PFSK-1 (cell line): ENCODE results near the gene LRRC27.

ENCODE experiments used
- FOXP2 ChIP-seq: optimal IDR thresholded peaks from 2 replicates; pipeline ENCODE3; 2011; ENCODE audit warnings: borderline replicate concordance, control low read depth, inconsistent platforms; ENCODE audit not compliant: insufficient read depth; ENCODE audit errors: extremely low read length, extremely low read depth
- POLR2AphosphoS5 ChIP-seq: IDR thresholded peaks from 2 replicates; pipeline ENCODE4 v1.6.1; 2012; ENCODE audit warnings: low read depth, mild to moderate bottlenecking, control low read depth, low read length, moderate library complexity
- REST ChIP-seq, 2 experiments: IDR thresholded peaks; 2 replicates each; pipeline versions ENCODE4 v1.6.1 to v1.8.0; 2011 to 2012; ENCODE audit warnings: low read depth in 2 of 2, low read length in 2 of 2, control low read depth in 1 of 2, inconsistent platforms in 1 of 2, mild to moderate bottlenecking in 1 of 2, moderate library complexity in 1 of 2; ENCODE audit not compliant: insufficient read depth in 1 of 2
- SIN3A ChIP-seq: IDR thresholded peaks from 2 replicates; pipeline ENCODE4 v1.6.1; 2012; ENCODE audit warnings: mild to moderate bottlenecking, low read length, moderate library complexity, borderline replicate concordance; ENCODE audit not compliant: insufficient read depth
- TAF1 ChIP-seq: IDR thresholded peaks from 2 replicates; pipeline ENCODE4 v1.6.1; 2012; ENCODE audit warnings: low read length, control low read depth, borderline replicate concordance; ENCODE audit not compliant: insufficient read depth

The LRRC27 gene

GRCh38 chr10:132418527-132419416 lies 86.8 kb downstream of the LRRC27 start:
- no peak for TF ChIP-seq SIN3A
- no peak for TF ChIP-seq FOXP2
- no peak for TF ChIP-seq TAF1
- no peak for TF ChIP-seq REST (IDR thresholded peaks at IDR 0.05; ENCODE audit: insufficient read depth in 1 of 2, low read depth in 2 of 2, low read length in 2 of 2)
- no peak for TF ChIP-seq POLR2AphosphoS5

GRCh38 chr10:132419538-132420468 lies 87.8 kb downstream of the LRRC27 start:
- TF ChIP-seq SIN3A (no peak), TAF1 (no peak), REST (IDR thresholded peaks at IDR 0.05; ENCODE audit: insufficient read depth in 1 of 2, low read depth in 2 of 2, low read length in 2 of 2) (no peak), POLR2AphosphoS5 (no peak), FOXP2 (no peak)

DNA sequence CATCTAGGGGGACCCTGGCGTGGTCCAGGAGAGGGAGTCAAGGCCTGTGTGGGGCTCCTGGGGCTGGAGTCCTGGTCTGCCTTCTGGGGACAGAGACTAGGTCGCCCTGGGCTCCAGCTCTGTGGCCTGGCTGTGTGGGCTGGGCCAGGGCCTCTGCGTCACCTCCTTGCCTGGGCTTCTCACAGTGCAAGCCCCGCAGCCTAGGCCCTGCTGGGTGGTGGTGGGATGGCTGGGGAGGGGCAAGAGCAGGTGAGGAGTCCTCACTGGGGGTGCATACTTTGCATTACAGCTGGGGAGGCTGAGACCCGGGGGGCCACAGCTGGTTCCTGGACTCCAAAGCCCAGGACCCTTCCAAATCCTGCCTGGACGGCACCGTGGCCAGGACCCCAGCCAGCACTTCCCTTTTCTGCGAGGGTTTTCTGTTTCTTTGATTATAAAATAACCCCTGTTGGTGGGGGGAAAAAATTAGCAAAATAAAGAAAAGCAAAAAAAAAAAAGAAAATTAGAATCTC lies 88.5 kb downstream of the LRRC27 start:
- TF ChIP-seq FOXP2 = no peak
- no peak for TF ChIP-seq SIN3A
- no peak for TF ChIP-seq POLR2AphosphoS5
- no peak for TF ChIP-seq TAF1
- no peak for TF ChIP-seq REST (IDR thresholded peaks at IDR 0.05; ENCODE audit: insufficient read depth in 1 of 2, low read depth in 2 of 2, low read length in 2 of 2)

DNA sequence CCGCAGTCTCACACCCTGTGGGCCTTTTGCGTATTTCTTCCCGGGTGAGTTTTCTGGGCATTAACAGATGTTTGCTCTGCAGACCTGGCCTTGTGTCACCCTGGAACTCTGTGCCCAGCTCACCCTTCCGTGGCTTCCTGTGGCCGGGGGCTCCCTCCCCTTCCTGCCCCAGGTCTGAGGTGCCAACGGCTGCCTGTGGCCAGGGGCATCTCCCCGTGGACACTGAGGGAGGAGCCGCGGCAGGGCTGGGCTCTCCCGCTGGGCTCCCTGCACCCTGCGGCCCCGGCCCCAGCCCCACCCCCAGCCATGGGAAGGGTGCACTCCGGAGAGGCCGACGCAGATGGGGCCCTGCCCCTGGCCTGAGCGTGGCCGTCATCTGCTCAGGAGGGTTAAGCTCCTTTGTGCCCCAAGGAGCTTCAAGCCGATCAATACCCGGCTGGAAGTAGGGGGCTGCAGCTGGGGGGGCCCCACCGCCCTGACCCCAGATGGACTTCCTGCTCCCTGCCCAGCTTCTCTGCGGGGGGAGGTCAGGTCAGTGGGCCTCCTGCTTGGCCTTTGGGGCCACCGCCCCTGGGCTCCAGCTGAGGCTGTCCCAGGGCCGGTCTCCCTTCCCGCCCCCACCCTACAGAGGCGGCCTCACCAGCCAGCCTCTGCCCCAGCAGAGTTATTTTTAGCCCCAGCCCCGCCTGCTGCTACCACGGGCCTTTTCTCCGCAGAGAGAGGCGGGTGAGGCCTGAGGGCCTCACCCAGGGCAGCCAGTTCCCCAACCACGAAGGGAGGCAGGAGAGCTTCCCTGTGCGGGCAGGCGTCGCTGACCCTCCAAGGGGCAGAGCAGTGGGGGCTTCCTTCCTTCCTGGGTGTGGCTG lies 89.2 kb downstream of the LRRC27 start:
- no peak for TF ChIP-seq FOXP2
- TF ChIP-seq POLR2AphosphoS5 = no peak
- no peak for TF ChIP-seq TAF1
- TF ChIP-seq REST (IDR thresholded peaks at IDR 0.05; ENCODE audit: insufficient read depth in 1 of 2, low read depth in 2 of 2, low read length in 2 of 2) = no peak
- no peak for TF ChIP-seq SIN3A
